AG09309 (cell line): ENCODE data around the gene COL6A1.

Experiments used
- DNase-seq: peaks from one replicate; pipeline ENCODE4 v3.0.0-alpha.2; 2010; ENCODE audit warnings: low read depth
- H3K4me3 ChIP-seq: 2 replicates; pipeline ENCODE4 v1.5.1; 2011; ENCODE audit warnings: mild to moderate bottlenecking, low read depth, low read length, moderate library complexity; ENCODE audit not compliant: control insufficient read depth
- CTCF ChIP-seq: IDR thresholded peaks from 2 replicates; pipeline ENCODE4 v1.5.1; 2011; ENCODE audit warnings: mild to moderate bottlenecking, low read depth, low read length, inconsistent platforms; ENCODE audit not compliant: insufficient read depth, control insufficient read depth; ENCODE audit errors: missing control alignments

Gene COL6A1

GRCh38 chr21:45999581-46000181, 18.1 kb downstream of the COL6A1 start:
- DNase-seq = no peak
- no peak for TF ChIP-seq CTCF
- no peak overlapping the region for H3K4me3 ChIP-seq

- TF ChIP-seq CTCF = no peak
- DNase-seq = no peak
- no peak overlapping the region for H3K4me3 ChIP-seq
These were observed 18.7 kb downstream of the COL6A1 start for GRCh38 chr21:46000182-46000730.

- no peak for TF ChIP-seq CTCF
- no peak overlapping the region for H3K4me3 ChIP-seq
- DNase-seq = no peak
These were observed 19.4 kb downstream of the COL6A1 start for GRCh38 chr21:46000731-46001641.

GRCh38 chr21:46001821-46002681, 20.5 kb downstream of the COL6A1 start:
- DNase-seq = no peak
- no peak for TF ChIP-seq CTCF
- H3K4me3 ChIP-seq = no peak overlapping the region

- H3K4me3 ChIP-seq = no peak overlapping the region
- no peak for TF ChIP-seq CTCF
- DNase-seq = no peak
These were observed 21.4 kb downstream of the COL6A1 start for GRCh38 chr21:46002841-46003574.
